A549 (cell line): Measurements from ENCODE around the gene KANSL1.

Experiments used
- CTCF ChIP-seq: fragments of >200 bp; sonication (Bioruptor Twin); formaldehyde crosslinking; IDR thresholded peaks from 3 replicates; pipeline ENCODE4 v1.5.1; 2016
- HMGXB4 ChIP-seq: fragments of 250-450 bp; sonication (Bioruptor Pico); IDR thresholded peaks from 2 replicates; pipeline ENCODE4 v1.5.0; 2021; ENCODE audit warnings: mild to moderate bottlenecking, moderate library complexity, borderline replicate concordance
- JUN ChIP-seq, 2 experiments: fragments of >200 bp; sonication (Bioruptor Twin); formaldehyde crosslinking; IDR thresholded peaks; 2 replicates in 1 of 2; 3 replicates in 1 of 2; pipeline ENCODE4 v1.6.1; 2016 to 2017
- MAX ChIP-seq: IDR thresholded peaks from 2 replicates; pipeline ENCODE4 v1.6.1; 2012
- MYC ChIP-seq: IDR thresholded peaks from 2 replicates; pipeline ENCODE4 v1.6.1; 2012; ENCODE audit warnings: mild to moderate bottlenecking, inconsistent platforms, low read length, improper control_type of control experiment, borderline replicate concordance
- NR3C1 ChIP-seq: fragments of >200 bp; sonication (Bioruptor Twin); formaldehyde crosslinking; IDR thresholded peaks from 3 replicates; pipeline ENCODE4 v1.6.1; 2017
- PBX3 ChIP-seq: IDR thresholded peaks from 2 replicates; pipeline ENCODE4 v1.6.1; 2012
- POLR2A ChIP-seq: IDR thresholded peaks from 2 replicates; pipeline ENCODE4 v1.6.1; 2012; ENCODE audit warnings: mild to moderate bottlenecking, low read length
- RARB ChIP-seq: fragments of 250-450 bp; sonication (Bioruptor Pico); IDR thresholded peaks from 2 replicates; pipeline ENCODE4 v1.8.0; 2021; ENCODE audit warnings: mild to moderate bottlenecking, moderate library complexity
- RCOR1 ChIP-seq: fragments of 150-350 bp; IDR thresholded peaks from 2 replicates; pipeline ENCODE4 v1.6.1; 2014; ENCODE audit warnings: antibody characterized with exemption, low read length, low read depth
- RFX5 ChIP-seq: fragments of 450-650 bp; IDR thresholded peaks from 2 replicates; pipeline ENCODE4 v1.7.1; 2014; ENCODE audit warnings: antibody characterized with exemption, mild to moderate bottlenecking, moderate library complexity

GRCh38 chr17:46074540-46074939 lies 118.7 kb downstream of the KANSL1 start:
- TF ChIP-seq CTCF (no peak), RFX5 (no peak), MAX (no peak), NR3C1 (no peak), POLR2A (no peak), MYC (no peak), RARB (CRISPR knock-in tag) (no peak), RCOR1 (no peak), JUN (IDR thresholded peaks at IDR 0.05) (no peak), PBX3 (no peak), HMGXB4 (CRISPR knock-in tag) (no peak)
